Neural cell (in vitro differentiated cells): ENCODE results near the gene PIGP.

Experiments
- CTCF ChIP-seq: fragments of 450-650 bp; IDR thresholded peaks from 2 replicates; pipeline ENCODE4 v1.5.1; 2014; ENCODE audit warnings: antibody characterized with exemption, mild to moderate bottlenecking, moderate library complexity; ENCODE audit not compliant: poor library complexity, severe bottlenecking
- EP300 ChIP-seq: fragments of 450-650 bp; conservative IDR thresholded peaks from 2 replicates; pipeline ENCODE4 v1.6.1; 2014; ENCODE audit warnings: antibody characterized with exemption, mild to moderate bottlenecking, moderate library complexity; ENCODE audit not compliant: poor library complexity, severe bottlenecking
- EZH2 ChIP-seq: fragments of 200-600, 300-800 bp; shearing (Covaris generic), sonication (generic); IDR thresholded peaks from 2 replicates; pipeline ENCODE4 v1.6.1; 2014; ENCODE audit warnings: antibody characterized with exemption, low read length, borderline replicate concordance, mild to moderate bottlenecking; ENCODE audit not compliant: insufficient read depth, poor library complexity, severe bottlenecking
- POLR2AphosphoS5 ChIP-seq: IDR thresholded peaks from 2 replicates; pipeline ENCODE4 v1.6.1; 2012
- RAD21 ChIP-seq: fragments of 450-650 bp; conservative IDR thresholded peaks from 2 replicates; pipeline ENCODE4 v1.6.1; 2014; ENCODE audit warnings: antibody characterized with exemption, mild to moderate bottlenecking, moderate library complexity
- SMC3 ChIP-seq: fragments of 450-650 bp; conservative IDR thresholded peaks from 2 replicates; pipeline ENCODE4 v1.6.1; 2014; ENCODE audit warnings: antibody characterized with exemption, mild to moderate bottlenecking, moderate library complexity; ENCODE audit not compliant: poor library complexity
- TAF1 ChIP-seq: IDR thresholded peaks from 2 replicates; pipeline ENCODE4 v1.6.1; 2012; ENCODE audit warnings: low read depth
- TF ChIP-seq, protein P1 (sequence below): IDR thresholded peaks from 2 replicates; pipeline ENCODE4 v1.6.1; 2012; ENCODE audit warnings: borderline replicate concordance

- TF ChIP-seq EZH2, result no peak
- no peak for TF ChIP-seq CTCF
- TF ChIP-seq SMC3, result no peak
- TF ChIP-seq, protein P1, sequence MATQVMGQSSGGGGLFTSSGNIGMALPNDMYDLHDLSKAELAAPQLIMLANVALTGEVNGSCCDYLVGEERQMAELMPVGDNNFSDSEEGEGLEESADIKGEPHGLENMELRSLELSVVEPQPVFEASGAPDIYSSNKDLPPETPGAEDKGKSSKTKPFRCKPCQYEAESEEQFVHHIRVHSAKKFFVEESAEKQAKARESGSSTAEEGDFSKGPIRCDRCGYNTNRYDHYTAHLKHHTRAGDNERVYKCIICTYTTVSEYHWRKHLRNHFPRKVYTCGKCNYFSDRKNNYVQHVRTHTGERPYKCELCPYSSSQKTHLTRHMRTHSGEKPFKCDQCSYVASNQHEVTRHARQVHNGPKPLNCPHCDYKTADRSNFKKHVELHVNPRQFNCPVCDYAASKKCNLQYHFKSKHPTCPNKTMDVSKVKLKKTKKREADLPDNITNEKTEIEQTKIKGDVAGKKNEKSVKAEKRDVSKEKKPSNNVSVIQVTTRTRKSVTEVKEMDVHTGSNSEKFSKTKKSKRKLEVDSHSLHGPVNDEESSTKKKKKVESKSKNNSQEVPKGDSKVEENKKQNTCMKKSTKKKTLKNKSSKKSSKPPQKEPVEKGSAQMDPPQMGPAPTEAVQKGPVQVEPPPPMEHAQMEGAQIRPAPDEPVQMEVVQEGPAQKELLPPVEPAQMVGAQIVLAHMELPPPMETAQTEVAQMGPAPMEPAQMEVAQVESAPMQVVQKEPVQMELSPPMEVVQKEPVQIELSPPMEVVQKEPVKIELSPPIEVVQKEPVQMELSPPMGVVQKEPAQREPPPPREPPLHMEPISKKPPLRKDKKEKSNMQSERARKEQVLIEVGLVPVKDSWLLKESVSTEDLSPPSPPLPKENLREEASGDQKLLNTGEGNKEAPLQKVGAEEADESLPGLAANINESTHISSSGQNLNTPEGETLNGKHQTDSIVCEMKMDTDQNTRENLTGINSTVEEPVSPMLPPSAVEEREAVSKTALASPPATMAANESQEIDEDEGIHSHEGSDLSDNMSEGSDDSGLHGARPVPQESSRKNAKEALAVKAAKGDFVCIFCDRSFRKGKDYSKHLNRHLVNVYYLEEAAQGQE, result no peak
- no peak for TF ChIP-seq EP300
- no peak for TF ChIP-seq RAD21
- no peak for TF ChIP-seq TAF1
- TF ChIP-seq POLR2AphosphoS5, result no peak
Observed at GRCh38 chr21:37079211-37079824, 6.4 kb upstream of the PIGP start.
